Left renal pelvis (tissue), 4 donors: Measurements from ENCODE around the gene UGT3A2. TPM values are rescaled to one million over a fixed set of nuclear protein-coding genes. Genes with fewer than 3 reads are reported as not detected.
A peak's percentile ranks its signal among the peaks of the same experiment; 100 is the strongest.

Experiments
- DNase-seq, 4 donors: peaks; one replicate each; pipeline ENCODE4 v3.0.0-alpha.2; 2013; ENCODE audit warnings: low read depth in 4 of 4, low spot score in 3 of 4
- polyA plus RNA-seq, 4 donors: library from polyadenylated mRNA; unstranded; fragments of 120-200 nt; gene quantifications; one replicate each; pipeline ENCODE4 v1.2.1, GENCODE V29; 2013; ENCODE audit not compliant: insufficient read length in 4 of 4

The UGT3A2 gene
- polyA plus RNA-seq, 4 donors, result 0.30 to 16.8 (median 9.3) TPM

GRCh38 chr5:36017004-36017403 is 49.7 kb downstream of the UGT3A2 start:
- no peak for DNase-seq

- DNase-seq, result no peak
These were observed 53.5 kb downstream of the UGT3A2 start for GRCh38 chr5:36013182-36013581.

GRCh38 chr5:36009698-36010097 is 57.0 kb downstream of the UGT3A2 start:
- DNase-seq, result no peak

- DNase-seq, result no peak
These were observed 59.3 kb downstream of the UGT3A2 start for GRCh38 chr5:36007366-36007765.

GRCh38 chr5:36006163-36006562 is 60.5 kb downstream of the UGT3A2 start:
- no peak for DNase-seq

GRCh38 chr5:36001032-36001431 is 65.7 kb downstream of the UGT3A2 start:
- no peak for DNase-seq

- DNase-seq, result no peak
These were observed 67.1 kb downstream of the UGT3A2 start for GRCh38 chr5:35999547-35999946.

- no peak for DNase-seq
These were observed 70.6 kb downstream of the UGT3A2 start for GRCh38 chr5:35996076-35996475.

- peak; percentile 46 to 68 (median 50) for DNase-seq
These were observed 75.6 kb downstream of the UGT3A2 start, which contains the start of gene UGT3A1 for GRCh38 chr5:35990941-35991611. TSS of gene UGT3A1 (minus strand) at chr5:35991390. CDS start at chr5:35991240, 150 bp downstream.

GRCh38 chr5:35990520-35990919 is 76.2 kb downstream of the UGT3A2 start:
- DNase-seq, result peak in 1 of 4 donors; percentile 4

GRCh38 chr5:35988529-35988928 is 78.2 kb downstream of the UGT3A2 start:
- DNase-seq, result no peak

GRCh38 chr5:35987776-35988175 is 78.9 kb downstream of the UGT3A2 start:
- no peak for DNase-seq

Other genes with a start within 250 kb of the UGT3A2 start
- gene IL7R, start 210.0 kb downstream of the UGT3A2 start, polyA plus RNA-seq, result 1 to 10 TPM in 2 of 4 donors, under 1 TPM in 2; 0.63 to 1.6 (median 0.88) TPM
- gene CAPSL, start 128.3 kb downstream of the UGT3A2 start, polyA plus RNA-seq, result 1 to 10 TPM in 3 of 4 donors, not detected in 1; 5.1 to 7.4 (median 5.5) TPM
- 100 to 1,000 TPM in 1 of 4 donors, 10 to 100 TPM in 2, 1 to 10 TPM in 1; 2.7 to 137 (median 81.3) TPM for gene UGT3A1, start 75.5 kb downstream of the UGT3A2 start, polyA plus RNA-seq
- 10 to 100 TPM in 3 of 4 donors, 1 to 10 TPM in 1; 8.4 to 19.9 (median 18.3) TPM for gene LMBRD2, start 85.0 kb upstream of the UGT3A2 start, polyA plus RNA-seq
- gene SKP2, start 85.2 kb upstream of the UGT3A2 start, polyA plus RNA-seq, result 10 to 100 TPM; 38.8 to 50.1 (median 46.5) TPM
- 10 to 100 TPM; 44.0 to 57.1 (median 49.9) TPM for gene NADK2, start 175.0 kb upstream of the UGT3A2 start, polyA plus RNA-seq
- gene RANBP3L, start 235.0 kb upstream of the UGT3A2 start, polyA plus RNA-seq, result 1 to 10 TPM in 3 of 4 donors, under 1 TPM in 1; 0.29 to 8.3 (median 7.7) TPM